Trophoblast cell (in vitro differentiated cells and primary cell): ENCODE measurements around the gene DMTF1.
A peak's percentile ranks its signal among the peaks of the same experiment; 100 is the strongest.

Experiments
- DNase-seq, 2 donors: peaks; one replicate each; pipeline ENCODE4 v3.0.0-alpha.2; 2016
- H2AFZ ChIP-seq: 2 replicates; pipeline ENCODE4 v1.6.1; 2013; ENCODE audit warnings: low read length, moderate library complexity, mild to moderate bottlenecking; ENCODE audit not compliant: insufficient read depth, poor library complexity
- H2AK5ac ChIP-seq: 2 replicates; pipeline ENCODE4 v1.6.1; 2013; ENCODE audit warnings: mild to moderate bottlenecking, low read length
- H2BK120ac ChIP-seq: 2 replicates; pipeline ENCODE4 v1.6.1; 2013; ENCODE audit warnings: low read length, mild to moderate bottlenecking, moderate library complexity; ENCODE audit not compliant: insufficient read depth, poor library complexity
- H2BK12ac ChIP-seq: 2 replicates; pipeline ENCODE4 v1.6.1; 2013; ENCODE audit warnings: mild to moderate bottlenecking, low read length, moderate library complexity
- H2BK5ac ChIP-seq: 2 replicates; pipeline ENCODE4 v1.6.1; 2013; ENCODE audit warnings: low read length, low read depth, moderate library complexity, mild to moderate bottlenecking; ENCODE audit not compliant: poor library complexity
- H3K14ac ChIP-seq: 2 replicates; pipeline ENCODE4 v1.6.1; 2013; ENCODE audit warnings: mild to moderate bottlenecking, low read length
- H3K18ac ChIP-seq: 2 replicates; pipeline ENCODE4 v1.6.1; 2013; ENCODE audit warnings: mild to moderate bottlenecking, low read length
- H3K23ac ChIP-seq: 2 replicates; pipeline ENCODE4 v1.6.1; 2013; ENCODE audit warnings: low read length
- H3K27ac ChIP-seq: 2 replicates; pipeline ENCODE4 v1.5.1; 2013; ENCODE audit warnings: low read depth, mild to moderate bottlenecking, inconsistent platforms, low read length, moderate library complexity
- H3K27me3 ChIP-seq: 2 replicates; pipeline ENCODE4 v1.6.1; 2013; ENCODE audit warnings: inconsistent platforms, mild to moderate bottlenecking, low read length, moderate library complexity; ENCODE audit not compliant: insufficient read depth
- H3K36me3 ChIP-seq, 2 experiments: 1 replicate in 1 of 2; 2 replicates in 1 of 2; pipeline ENCODE4 v1.6.1; 2013; ENCODE audit warnings: low read length in 2 of 2, mild to moderate bottlenecking in 2 of 2, moderate library complexity in 1 of 2; ENCODE audit not compliant: insufficient read depth in 2 of 2, control insufficient read depth in 1 of 2
- H3K4ac ChIP-seq: 2 replicates; pipeline ENCODE4 v1.6.1; 2013; ENCODE audit warnings: low read depth, mild to moderate bottlenecking, low read length, moderate library complexity
- H3K4me1 ChIP-seq, 2 experiments: 1 replicate in 1 of 2; 2 replicates in 1 of 2; pipeline ENCODE4 v1.6.1; 2013; ENCODE audit warnings: low read length in 2 of 2, mild to moderate bottlenecking in 2 of 2, moderate library complexity in 1 of 2; ENCODE audit not compliant: insufficient read depth in 2 of 2, control insufficient read depth in 1 of 2
- H3K4me2 ChIP-seq: 2 replicates; pipeline ENCODE4 v1.6.1; 2013; ENCODE audit warnings: inconsistent platforms, mild to moderate bottlenecking, low read length, moderate library complexity
- H3K4me3 ChIP-seq: 2 replicates; pipeline ENCODE4 v1.5.1; 2013; ENCODE audit warnings: mild to moderate bottlenecking, low read depth, low read length, inconsistent platforms
- H3K79me1 ChIP-seq: one replicate; pipeline ENCODE4 v1.6.1; 2013; ENCODE audit warnings: low read length
- H3K79me2 ChIP-seq: 2 replicates; pipeline ENCODE4 v1.6.1; 2013; ENCODE audit warnings: low read length, mild to moderate bottlenecking; ENCODE audit not compliant: control insufficient read depth, insufficient read depth, poor library complexity
- H3K9ac ChIP-seq: 2 replicates; pipeline ENCODE4 v1.6.1; 2013; ENCODE audit warnings: mild to moderate bottlenecking, low read length
- H3K9me3 ChIP-seq: 2 replicates; pipeline ENCODE4 v1.6.1; 2013; ENCODE audit warnings: low read depth, mild to moderate bottlenecking, control low read depth, inconsistent platforms, low read length; ENCODE audit not compliant: insufficient read depth
- H4K12ac ChIP-seq: 2 replicates; pipeline ENCODE4 v1.6.1; 2013; ENCODE audit warnings: low read depth, mild to moderate bottlenecking, low read length, moderate library complexity
- H4K8ac ChIP-seq: 2 replicates; pipeline ENCODE4 v1.6.1; 2013; ENCODE audit warnings: low read depth, mild to moderate bottlenecking, low read length, moderate library complexity
- H4K91ac ChIP-seq: one replicate; pipeline ENCODE4 v1.6.1; 2013; ENCODE audit warnings: low read depth, mild to moderate bottlenecking, low read length, moderate library complexity
- WGBS: extraction: QIAGEN DNeasy Blood & Tissue Kit; methylation state at CpG from one replicate; pipeline ENCODE4 v1.1.7; 2013; ENCODE audit warnings: missing lambda C conversion rate; ENCODE audit not compliant: insufficient read length, insufficient coverage; ENCODE audit errors: extremely low coverage; 5-methylcytosine and 5-hydroxymethylcytosine counted together

Gene DMTF1

GRCh38 chr7:87178320-87178719, 26.1 kb downstream of the DMTF1 start:
- no peak overlapping the region for H3K4ac ChIP-seq
- no peak overlapping the region for H3K4me3 ChIP-seq
- H4K12ac ChIP-seq, result no peak overlapping the region
- no peak overlapping the region for H2BK120ac ChIP-seq
- no peak overlapping the region for H4K8ac ChIP-seq
- H3K23ac ChIP-seq, result no peak overlapping the region
- H3K27me3 ChIP-seq, result no peaks in the 10 kb centered on the region
- no peak overlapping the region for H2AK5ac ChIP-seq
- DNase-seq, result no peak
- no peaks in the 10 kb centered on the region for H3K9me3 ChIP-seq
- no peak overlapping the region for H3K18ac ChIP-seq
- H2AFZ ChIP-seq, result no peak overlapping the region
- H4K91ac ChIP-seq, result no peak overlapping the region
- H3K14ac ChIP-seq, result no peak overlapping the region
- H3K4me1 ChIP-seq, result no peaks in the 10 kb centered on the region
- no peaks in the 10 kb centered on the region for H3K79me1 ChIP-seq
- no CpG with 5 or more reads among the region's 4 CpGs for WGBS
- H3K9ac ChIP-seq, result no peak overlapping the region
- H2BK12ac ChIP-seq, result no peak overlapping the region
- H2BK5ac ChIP-seq, result no peak overlapping the region
- no peak overlapping the region for H3K4me2 ChIP-seq
- H3K36me3 ChIP-seq, result peaks cover 9 to 21% of the 10 kb centered on the region in 2 experiments
- no peaks in the 10 kb centered on the region for H3K79me2 ChIP-seq
- H3K27ac ChIP-seq, result no peak overlapping the region

- Histone ChIP-seq H4K12ac (no peak overlapping the region), H3K9ac (no peak overlapping the region), H2BK12ac (no peak overlapping the region), H3K79me1 (no peaks in the 10 kb centered on the region), H3K9me3 (no peaks in the 10 kb centered on the region), H3K23ac (no peak overlapping the region), H3K36me3 (peaks cover 9 to 19% of the 10 kb centered on the region in 2 experiments), H3K4me1 (no peaks in the 10 kb centered on the region), H2AFZ (no peak overlapping the region), H3K4me2 (no peak overlapping the region), H3K4me3 (no peak overlapping the region), H3K27ac (no peak overlapping the region), H3K79me2 (no peaks in the 10 kb centered on the region), H3K14ac (no peak overlapping the region), H3K4ac (no peak overlapping the region), H2AK5ac (no peak overlapping the region), H4K91ac (no peak overlapping the region), H4K8ac (no peak overlapping the region), H3K27me3 (no peaks in the 10 kb centered on the region), H2BK5ac (no peak overlapping the region), H3K18ac (no peak overlapping the region), H2BK120ac (no peak overlapping the region)
- no peak for DNase-seq
- no CpG with 5 or more reads among the region's 3 CpGs for WGBS
Measured at GRCh38 chr7:87179180-87179579, 26.9 kb downstream of the DMTF1 start.

DNA sequence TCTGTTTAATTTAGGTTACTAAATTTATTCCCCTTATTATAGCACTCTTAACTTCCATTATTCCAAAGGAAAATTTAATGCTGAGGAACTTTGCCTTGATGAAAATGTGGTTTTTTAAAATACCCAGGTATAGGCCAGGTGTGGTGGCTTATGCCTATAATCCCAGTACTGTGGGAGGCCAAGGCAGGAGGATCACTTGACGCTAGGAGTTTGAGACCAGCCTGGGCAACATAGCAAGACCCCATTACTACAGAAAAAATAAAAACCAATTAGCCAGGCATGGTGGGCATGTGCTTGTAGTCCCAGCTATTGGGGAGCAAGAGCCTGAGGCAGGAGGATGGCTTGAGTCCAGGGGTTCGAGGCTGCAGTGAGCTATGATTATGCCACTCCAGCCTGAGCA, 34.9 kb downstream of the DMTF1 start:
- Histone ChIP-seq H3K14ac (no peak overlapping the region), H4K91ac (no peak overlapping the region), H2BK12ac (no peak overlapping the region), H3K23ac (no peak overlapping the region), H3K4me2 (no peak overlapping the region), H3K27ac (no peak overlapping the region), H2AFZ (no peak overlapping the region), H3K79me2 (no peaks in the 10 kb centered on the region), H2BK120ac (peak overlapping the region; percentile 33), H3K4me3 (no peak overlapping the region), H3K9ac (no peak overlapping the region), H3K27me3 (no peaks in the 10 kb centered on the region), H3K4me1 (no peaks in the 10 kb centered on the region), H3K9me3 (no peaks in the 10 kb centered on the region), H2BK5ac (no peak overlapping the region), H4K8ac (no peak overlapping the region), H3K36me3 (peaks cover 13 to 31% of the 10 kb centered on the region in 2 experiments), H3K18ac (no peak overlapping the region), H4K12ac (no peak overlapping the region), H3K4ac (no peak overlapping the region), H2AK5ac (no peak overlapping the region), H3K79me1 (no peaks in the 10 kb centered on the region)
- DNase-seq, result no peak
- WGBS, result no CpG with 5 or more reads among the region's 2 CpGs

GRCh38 chr7:87188930-87189329, 36.7 kb downstream of the DMTF1 start:
- Histone ChIP-seq H2AK5ac (no peak overlapping the region), H3K4me1 (no peaks in the 10 kb centered on the region), H4K12ac (no peak overlapping the region), H3K14ac (no peak overlapping the region), H3K27ac (no peak overlapping the region), H2BK5ac (no peak overlapping the region), H4K8ac (no peak overlapping the region), H3K4me3 (no peak overlapping the region), H3K79me2 (no peaks in the 10 kb centered on the region), H3K36me3 (peaks cover 14 to 34% of the 10 kb centered on the region in 2 experiments), H2BK120ac (no peak overlapping the region), H4K91ac (no peak overlapping the region), H3K4me2 (no peak overlapping the region), H3K18ac (no peak overlapping the region), H3K9me3 (no peaks in the 10 kb centered on the region), H3K23ac (no peak overlapping the region), H3K4ac (no peak overlapping the region), H2BK12ac (no peak overlapping the region), H3K27me3 (no peaks in the 10 kb centered on the region), H3K79me1 (no peaks in the 10 kb centered on the region), H3K9ac (no peak overlapping the region), H2AFZ (no peak overlapping the region)
- no CpG with 5 or more reads among the region's 2 CpGs for WGBS
- DNase-seq, result no peak
